HepG2 (cell line): Measurements from ENCODE around the gene ERCC6L2.

Experiments used
- GTF2F1 ChIP-seq: fragments of 150-350 bp; IDR thresholded peaks from 2 replicates; pipeline ENCODE4 v1.6.1; 2014; ENCODE audit warnings: low read length
- ZNF232 ChIP-seq: sonication (generic); formaldehyde crosslinking; IDR thresholded peaks from 2 replicates; pipeline ENCODE4 v1.4.0; 2020; ENCODE audit warnings: missing genetic modification reagents, borderline replicate concordance
- ZNF335 ChIP-seq: sonication (generic); formaldehyde crosslinking; IDR thresholded peaks from 2 replicates; pipeline ENCODE4 v1.4.0; 2020; ENCODE audit warnings: missing genetic modification reagents

DNA sequence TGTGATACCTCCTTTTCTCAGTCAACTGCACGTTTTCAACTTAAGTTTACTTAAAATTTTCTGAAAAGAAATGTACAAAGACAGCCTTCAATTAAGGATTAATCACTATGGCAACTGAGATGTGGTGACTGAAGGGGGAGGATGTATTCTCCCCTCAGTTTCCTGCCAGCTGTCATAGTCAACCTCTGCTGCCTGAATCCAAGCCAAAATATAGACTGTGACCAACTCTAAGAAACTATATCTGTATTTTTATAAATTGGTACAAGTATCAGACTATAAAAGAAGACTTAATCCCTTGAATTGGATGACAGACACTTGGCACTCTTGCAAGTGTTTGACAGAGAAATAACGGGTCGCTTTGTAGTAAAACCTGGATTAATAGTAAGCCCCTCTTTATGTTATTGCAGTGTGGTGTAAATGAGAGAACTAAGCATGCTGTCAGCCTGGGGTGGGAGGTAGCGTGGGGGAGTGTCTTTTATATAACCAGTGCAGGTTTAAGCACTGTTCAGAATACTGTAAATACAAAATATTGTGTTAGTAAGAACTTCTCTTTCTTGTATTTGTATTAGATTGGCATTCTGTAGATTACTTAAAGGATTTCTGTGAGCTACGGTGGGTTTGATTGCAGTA is 106.4 kb downstream of the ERCC6L2 start:
- no peak for TF ChIP-seq ZNF335
- TF ChIP-seq GTF2F1: no peak
- no peak for TF ChIP-seq ZNF232 (CRISPR knock-in tag)
